Astrocyte of the spinal cord (primary cell): Measurements from ENCODE around the gene RETN.
A peak's percentile ranks its signal among the peaks of the same experiment; 100 is the strongest.

Experiments used
- DNase-seq: peaks from one replicate; pipeline ENCODE4 v3.0.0; 2011; ENCODE audit warnings: low read depth, low spot score
- H3K4me3 ChIP-seq: 2 replicates; pipeline ENCODE4 v1.5.1; 2011; ENCODE audit warnings: low read depth, mild to moderate bottlenecking, low read length, moderate library complexity
- in situ Hi-C: cut with HindIII; loops from 2 replicates; pipeline ENCODE4 v1.10.0; 2017; ENCODE audit warnings: low sequenced_read_pairs
- TF ChIP-seq, protein P1 (sequence below): IDR thresholded peaks from 2 replicates; pipeline ENCODE4 v1.5.1; 2012; ENCODE audit warnings: low read depth, mild to moderate bottlenecking, low read length, inconsistent platforms

The RETN gene

DNA sequence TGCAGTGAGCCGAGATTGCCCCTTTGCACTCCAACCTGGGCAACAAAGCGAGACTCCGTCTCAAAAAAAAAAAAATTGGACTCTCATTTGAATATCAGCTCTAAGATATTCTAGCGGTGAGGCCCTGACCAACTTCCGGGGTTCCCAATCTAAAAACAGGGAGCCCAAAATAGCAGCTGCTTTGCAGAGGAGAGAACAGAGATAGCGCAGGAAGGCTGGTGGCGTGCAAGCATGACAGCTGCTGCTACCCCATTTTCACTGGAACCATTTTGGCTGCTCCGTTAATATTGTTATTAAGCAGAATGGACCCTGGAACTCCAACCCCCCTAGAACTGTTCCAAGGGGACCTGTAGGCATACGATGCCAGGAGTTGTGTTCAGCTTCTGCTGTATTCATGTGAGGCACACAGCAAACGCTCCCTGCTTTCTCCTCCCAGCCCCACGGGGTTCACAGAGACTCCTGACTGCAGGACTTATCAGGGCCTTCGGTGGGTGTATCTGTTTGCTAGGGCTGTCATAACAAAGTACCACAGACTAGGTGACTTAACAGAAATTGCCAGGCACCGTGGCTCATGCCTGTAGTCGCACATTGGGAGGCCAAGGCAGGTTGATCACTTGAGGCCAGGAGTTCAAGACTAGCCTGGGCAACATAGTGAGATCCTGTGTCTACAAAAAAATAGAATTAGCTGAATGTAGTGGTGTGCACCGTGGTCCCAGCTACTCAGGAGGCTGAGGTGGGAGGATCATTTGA, 20.4 kb upstream of the RETN start:
- no peak overlapping the region for H3K4me3 ChIP-seq
- TF ChIP-seq, protein P1, sequence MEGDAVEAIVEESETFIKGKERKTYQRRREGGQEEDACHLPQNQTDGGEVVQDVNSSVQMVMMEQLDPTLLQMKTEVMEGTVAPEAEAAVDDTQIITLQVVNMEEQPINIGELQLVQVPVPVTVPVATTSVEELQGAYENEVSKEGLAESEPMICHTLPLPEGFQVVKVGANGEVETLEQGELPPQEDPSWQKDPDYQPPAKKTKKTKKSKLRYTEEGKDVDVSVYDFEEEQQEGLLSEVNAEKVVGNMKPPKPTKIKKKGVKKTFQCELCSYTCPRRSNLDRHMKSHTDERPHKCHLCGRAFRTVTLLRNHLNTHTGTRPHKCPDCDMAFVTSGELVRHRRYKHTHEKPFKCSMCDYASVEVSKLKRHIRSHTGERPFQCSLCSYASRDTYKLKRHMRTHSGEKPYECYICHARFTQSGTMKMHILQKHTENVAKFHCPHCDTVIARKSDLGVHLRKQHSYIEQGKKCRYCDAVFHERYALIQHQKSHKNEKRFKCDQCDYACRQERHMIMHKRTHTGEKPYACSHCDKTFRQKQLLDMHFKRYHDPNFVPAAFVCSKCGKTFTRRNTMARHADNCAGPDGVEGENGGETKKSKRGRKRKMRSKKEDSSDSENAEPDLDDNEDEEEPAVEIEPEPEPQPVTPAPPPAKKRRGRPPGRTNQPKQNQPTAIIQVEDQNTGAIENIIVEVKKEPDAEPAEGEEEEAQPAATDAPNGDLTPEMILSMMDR, result no peak
- no peak for DNase-seq
- in situ Hi-C loops, result no loop called here

DNA sequence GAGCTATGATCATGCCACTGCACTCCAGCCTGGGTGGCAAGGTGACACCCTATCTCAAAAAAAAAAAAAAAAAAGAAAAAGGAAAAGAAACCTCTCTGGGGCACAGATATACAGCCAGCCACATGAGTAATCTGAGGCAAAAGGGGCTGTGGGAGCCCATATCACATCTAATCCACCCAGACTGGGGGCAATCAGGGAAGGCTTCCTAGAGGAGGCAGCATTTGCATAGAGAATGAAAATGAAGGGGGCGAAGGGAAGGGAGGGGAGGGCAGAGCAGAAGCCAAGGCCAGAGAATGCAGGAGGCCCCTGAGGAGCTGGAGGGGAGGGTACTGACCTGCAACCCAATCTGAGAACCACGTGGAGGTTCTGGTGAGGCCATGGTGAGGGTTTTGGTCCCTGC, 18.7 kb upstream of the RETN start:
- in situ Hi-C loops, result no loop called here
- no peak overlapping the region for H3K4me3 ChIP-seq
- no peak for DNase-seq
- TF ChIP-seq, protein P1, result no peak

DNA sequence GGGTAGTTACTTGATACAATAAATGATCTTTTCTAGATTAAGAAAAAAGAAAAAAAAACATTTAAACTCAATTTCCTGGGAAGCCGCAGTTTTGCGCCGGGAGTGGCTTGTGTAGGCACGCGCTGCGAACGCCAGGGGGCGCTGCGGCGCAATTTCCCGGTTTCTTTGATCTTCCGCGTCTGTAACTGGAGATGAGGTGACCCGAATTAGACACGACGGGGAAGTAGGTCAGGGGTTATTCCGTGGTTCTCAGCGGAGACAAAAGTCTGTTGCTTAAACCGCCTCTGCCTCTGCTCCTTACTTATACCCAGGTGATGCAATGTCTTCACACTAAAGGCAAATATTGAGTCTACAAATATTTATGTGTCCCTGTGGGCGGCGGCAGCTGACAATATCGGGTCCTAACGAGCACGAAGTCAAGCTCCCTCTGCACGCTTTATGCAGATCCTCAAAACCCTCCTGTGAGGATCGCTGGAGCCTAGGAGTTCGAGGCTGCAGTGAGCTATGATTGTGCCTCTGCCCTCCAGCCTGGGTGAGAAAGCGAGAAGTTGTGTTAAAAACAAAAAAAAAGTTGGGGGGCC, 16.7 kb upstream of the RETN start:
- peak overlapping the region; percentile 12 for H3K4me3 ChIP-seq
- in situ Hi-C loops, result no loop called here
- peak; percentile 72 for DNase-seq
- TF ChIP-seq, protein P1, result peak; percentile 99

DNA sequence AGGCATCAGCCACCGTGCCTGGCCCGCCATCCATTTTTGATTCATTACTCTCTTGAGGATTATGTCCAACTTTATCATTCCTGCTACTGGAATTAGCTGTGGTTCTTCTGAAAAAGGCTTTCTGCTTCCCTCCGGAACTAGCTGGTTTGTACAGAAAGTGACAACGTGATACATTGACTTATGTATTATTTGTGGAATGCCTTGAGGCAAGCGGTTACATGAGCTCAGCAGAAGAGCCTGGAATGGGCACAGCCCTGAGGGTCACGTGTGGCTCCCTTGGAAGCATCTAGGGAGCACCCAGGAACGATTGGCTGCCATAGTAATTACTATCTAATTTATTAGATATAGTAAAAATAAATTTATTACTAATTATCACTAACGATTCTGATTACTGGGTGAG, 14.4 kb upstream of the RETN start:
- no peak overlapping the region for H3K4me3 ChIP-seq
- TF ChIP-seq, protein P1, result no peak
- no peak for DNase-seq
- in situ Hi-C loops, result no loop called here

DNA sequence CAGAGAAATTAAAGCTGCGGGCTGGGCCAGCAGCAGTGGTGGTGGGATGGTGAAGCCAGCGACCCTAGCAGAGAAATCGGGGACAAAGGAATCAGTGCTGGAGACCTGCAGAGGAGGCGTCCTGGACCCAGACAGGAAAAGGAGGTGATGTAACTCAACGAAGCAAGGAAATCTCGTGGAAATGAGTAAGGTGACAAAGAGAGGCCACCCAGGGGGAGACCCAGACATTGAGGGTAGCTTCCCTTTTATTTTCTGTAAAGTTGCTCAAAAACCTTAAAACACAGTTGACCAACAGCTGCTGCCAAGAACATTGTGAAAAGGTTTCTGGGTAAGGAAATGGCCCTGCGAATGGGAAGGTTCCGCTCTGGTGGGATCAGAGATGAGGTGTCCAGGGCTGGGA, 13.3 kb upstream of the RETN start:
- no peak overlapping the region for H3K4me3 ChIP-seq
- in situ Hi-C loops, result no loop called here
- DNase-seq, result no peak
- TF ChIP-seq, protein P1, result no peak

DNA sequence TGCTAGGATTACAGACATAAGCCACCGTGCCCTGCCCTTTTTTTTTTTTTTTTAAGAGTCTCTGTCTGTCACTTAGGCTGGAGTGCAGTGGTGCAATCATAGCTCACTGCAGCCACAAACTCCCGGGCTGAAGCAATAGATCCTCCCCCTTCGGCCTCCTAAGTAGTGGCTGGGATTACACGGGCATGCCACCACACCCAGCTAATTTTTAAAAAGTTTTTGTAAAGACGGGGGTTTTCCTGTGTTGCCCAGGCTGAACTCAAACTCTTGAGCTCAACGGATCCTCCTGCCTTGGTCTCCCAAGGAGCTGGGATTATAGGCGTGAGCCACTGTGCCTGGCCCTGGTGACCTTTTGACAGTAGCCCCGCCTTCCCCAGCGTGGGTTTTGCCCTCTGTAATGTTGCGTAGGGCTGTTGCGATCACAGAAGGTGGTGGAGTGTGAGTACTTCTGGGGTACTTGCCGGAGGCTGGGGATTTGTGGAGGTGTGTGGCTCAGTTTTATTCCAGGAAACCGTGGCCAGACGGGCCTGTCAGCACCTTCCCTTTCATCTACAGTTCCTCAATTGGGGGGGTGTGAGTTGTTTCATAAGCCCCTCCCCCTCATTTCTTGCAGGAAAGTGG, 11.6 kb upstream of the RETN start:
- no peak for DNase-seq
- TF ChIP-seq, protein P1, result no peak
- no peak overlapping the region for H3K4me3 ChIP-seq
- in situ Hi-C loops, result no loop called here
